Measurements from ENCODE around the gene CLEC4M. TPM values are rescaled to one million over a fixed set of nuclear protein-coding genes. Genes with fewer than 3 reads are reported as not detected.

Gene CLEC4M
- total and polyA plus RNA-seq, 4 donors, result 22.2 to 33.5 (median 32.9) TPM

- Histone ChIP-seq H3K9me3 (ENCODE audit: control insufficient read depth in 4 of 4, low read length in 3 of 4) (peaks cover 0 to 3% (median 0%) of the 10 kb centered on the region in 4 donors), H3K36me3 (ENCODE audit: control insufficient read depth in 4 of 4, insufficient read depth in 3 of 4, low read depth in 1 of 4, low read length in 3 of 4) (no peaks in the 10 kb centered on the region), H3K27ac (ENCODE audit: low read depth in 1 of 2, low read length in 2 of 2) (no peak overlapping the region), H3K27me3 (ENCODE audit: control insufficient read depth in 4 of 4, insufficient read depth in 4 of 4, low read length in 3 of 4) (no peaks in the 10 kb centered on the region), H3K4me3 (ENCODE audit: low read depth in 1 of 3, low read length in 3 of 3) (no peak overlapping the region), H3K4me1 (ENCODE audit: control insufficient read depth in 4 of 4, insufficient read depth in 4 of 4, low read length in 3 of 4) (no peaks in the 10 kb centered on the region), H3K9ac (ENCODE audit: low read depth in 1 of 2, low read length in 2 of 2) (no peak overlapping the region)
- DNase-seq (ENCODE audit: low spot score), result no peak
- 69% methylated on average over 2 of the region's 2 CpGs for WGBS
- TF ChIP-seq JUND (IDR thresholded peaks at IDR 0.05), result no peak
- TF ChIP-seq, protein P1, sequence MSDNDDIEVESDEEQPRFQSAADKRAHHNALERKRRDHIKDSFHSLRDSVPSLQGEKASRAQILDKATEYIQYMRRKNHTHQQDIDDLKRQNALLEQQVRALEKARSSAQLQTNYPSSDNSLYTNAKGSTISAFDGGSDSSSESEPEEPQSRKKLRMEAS (IDR thresholded peaks at IDR 0.05), result no peak
Observed at GRCh38 chr19:7748171-7748570, 14.9 kb upstream of the CLEC4M start.

GRCh38 chr19:7748756-7749155 lies 14.3 kb upstream of the CLEC4M start:
- no peak overlapping the region for H3K9ac ChIP-seq (ENCODE audit: low read depth in 1 of 2, low read length in 2 of 2)
- TF ChIP-seq RAD21 (IDR thresholded peaks at IDR 0.05) (peak; percentile 16 to 27), HNF4A (conservative IDR thresholded peaks at IDR 0.05) (no peak), GABPA (IDR thresholded peaks at IDR 0.05 in 1 of 2, conservative IDR thresholded peaks at IDR 0.05 in 1 of 2) (no peak)
- 24% methylated on average over 4 of the region's 4 CpGs for WGBS
- H3K27me3 ChIP-seq (ENCODE audit: control insufficient read depth in 4 of 4, insufficient read depth in 4 of 4, low read length in 3 of 4), result no peaks in the 10 kb centered on the region
- H3K4me1 ChIP-seq (ENCODE audit: control insufficient read depth in 4 of 4, insufficient read depth in 4 of 4, low read length in 3 of 4), result no peaks in the 10 kb centered on the region
- no peak for DNase-seq (ENCODE audit: low spot score)
- no peak overlapping the region for H3K27ac ChIP-seq (ENCODE audit: low read depth in 1 of 2, low read length in 2 of 2)
- peaks cover 0 to 3% (median 0%) of the 10 kb centered on the region in 4 donors for H3K9me3 ChIP-seq (ENCODE audit: control insufficient read depth in 4 of 4, low read length in 3 of 4)
- H3K4me3 ChIP-seq (ENCODE audit: low read depth in 1 of 3, low read length in 3 of 3), result no peak overlapping the region
- no peaks in the 10 kb centered on the region for H3K36me3 ChIP-seq (ENCODE audit: control insufficient read depth in 4 of 4, insufficient read depth in 3 of 4, low read depth in 1 of 4, low read length in 3 of 4)

DNA sequence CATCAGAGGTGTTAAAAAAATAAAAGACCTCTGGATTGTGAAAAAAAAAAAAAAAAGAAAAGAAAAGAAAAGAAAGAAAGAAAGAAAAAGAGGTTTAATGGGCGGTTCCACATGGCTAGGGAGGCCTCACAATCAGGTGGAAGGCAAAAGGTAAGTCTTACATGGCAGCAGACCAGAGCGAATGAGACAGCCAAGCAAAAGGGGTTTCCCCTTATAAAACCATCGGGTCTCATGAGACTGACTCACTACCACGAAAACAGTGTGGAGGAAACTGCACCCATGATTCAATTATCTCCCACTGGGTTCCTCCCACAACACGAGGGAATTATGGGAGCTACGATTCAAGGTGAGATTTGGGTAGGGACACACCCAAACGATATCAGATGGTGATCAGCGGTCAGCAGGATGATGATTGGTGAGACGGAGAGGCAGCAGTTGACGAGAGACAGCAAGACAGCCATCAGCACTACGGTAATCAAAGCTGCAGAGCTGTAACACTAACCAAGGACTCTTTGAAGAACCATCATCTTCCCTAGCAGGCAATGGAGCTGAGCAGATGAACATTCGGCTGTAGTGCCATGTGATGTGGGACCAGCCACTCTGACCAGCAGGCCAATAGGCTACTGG lies 11.8 kb upstream of the CLEC4M start:
- no peak overlapping the region for H3K9ac ChIP-seq (ENCODE audit: low read depth in 1 of 2, low read length in 2 of 2)
- DNase-seq (ENCODE audit: low spot score), result no peak
- H3K4me3 ChIP-seq (ENCODE audit: low read depth in 1 of 3, low read length in 3 of 3), result no peak overlapping the region
- H3K36me3 ChIP-seq (ENCODE audit: control insufficient read depth in 4 of 4, insufficient read depth in 3 of 4, low read depth in 1 of 4, low read length in 3 of 4), result no peaks in the 10 kb centered on the region
- H3K4me1 ChIP-seq (ENCODE audit: control insufficient read depth in 4 of 4, insufficient read depth in 4 of 4, low read length in 3 of 4), result no peaks in the 10 kb centered on the region
- no peak overlapping the region for H3K27ac ChIP-seq (ENCODE audit: low read depth in 1 of 2, low read length in 2 of 2)
- WGBS, result 73% methylated on average over 12 of the region's 12 CpGs
- H3K9me3 ChIP-seq (ENCODE audit: control insufficient read depth in 4 of 4, low read length in 3 of 4), result peaks cover 0 to 3% (median 0%) of the 10 kb centered on the region in 4 donors
- no peaks in the 10 kb centered on the region for H3K27me3 ChIP-seq (ENCODE audit: control insufficient read depth in 4 of 4, insufficient read depth in 4 of 4, low read length in 3 of 4)
- TF ChIP-seq NR2F2 (IDR thresholded peaks at IDR 0.05), result no peak
- no peak for TF ChIP-seq JUND (IDR thresholded peaks at IDR 0.05)
- no peak for TF ChIP-seq SP1 (IDR thresholded peaks at IDR 0.05)
- no peak for TF ChIP-seq RAD21 (IDR thresholded peaks at IDR 0.05)
- no peak for TF ChIP-seq YY1 (IDR thresholded peaks at IDR 0.05)
- no peak for TF ChIP-seq GABPA (IDR thresholded peaks at IDR 0.05 in 1 of 2, conservative IDR thresholded peaks at IDR 0.05 in 1 of 2)
- TF ChIP-seq, protein P2, sequence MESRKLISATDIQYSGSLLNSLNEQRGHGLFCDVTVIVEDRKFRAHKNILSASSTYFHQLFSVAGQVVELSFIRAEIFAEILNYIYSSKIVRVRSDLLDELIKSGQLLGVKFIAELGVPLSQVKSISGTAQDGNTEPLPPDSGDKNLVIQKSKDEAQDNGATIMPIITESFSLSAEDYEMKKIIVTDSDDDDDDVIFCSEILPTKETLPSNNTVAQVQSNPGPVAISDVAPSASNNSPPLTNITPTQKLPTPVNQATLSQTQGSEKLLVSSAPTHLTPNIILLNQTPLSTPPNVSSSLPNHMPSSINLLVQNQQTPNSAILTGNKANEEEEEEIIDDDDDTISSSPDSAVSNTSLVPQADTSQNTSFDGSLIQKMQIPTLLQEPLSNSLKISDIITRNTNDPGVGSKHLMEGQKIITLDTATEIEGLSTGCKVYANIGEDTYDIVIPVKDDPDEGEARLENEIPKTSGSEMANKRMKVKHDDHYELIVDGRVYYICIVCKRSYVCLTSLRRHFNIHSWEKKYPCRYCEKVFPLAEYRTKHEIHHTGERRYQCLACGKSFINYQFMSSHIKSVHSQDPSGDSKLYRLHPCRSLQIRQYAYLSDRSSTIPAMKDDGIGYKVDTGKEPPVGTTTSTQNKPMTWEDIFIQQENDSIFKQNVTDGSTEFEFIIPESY (IDR thresholded peaks at IDR 0.05), result no peak
- no peak for TF ChIP-seq CTCF (IDR thresholded peaks at IDR 0.05; ENCODE audit: low read depth, low read length, missing input control)
- no peak for TF ChIP-seq EGR1 (IDR thresholded peaks at IDR 0.05; ENCODE audit: low read depth in 2 of 2)
- no peak for TF ChIP-seq ATF3 (IDR thresholded peaks at IDR 0.05)
- no peak for TF ChIP-seq FOXA2 (IDR thresholded peaks at IDR 0.05)
- no peak for TF ChIP-seq TAF1 (conservative IDR thresholded peaks at IDR 0.05)
- TF ChIP-seq, protein P1 (IDR thresholded peaks at IDR 0.05), result no peak
- no peak for TF ChIP-seq FOXA1 (IDR thresholded peaks at IDR 0.05)
- no peak for TF ChIP-seq RXRA (IDR thresholded peaks at IDR 0.05)
- TF ChIP-seq REST (IDR thresholded peaks at IDR 0.05), result no peak

Data from liver (tissue), 9 donors.